Stimulated activated CD8-positive, alpha-beta memory T cell treated with anti-CD3 and anti-CD28 coated beads, Interleukin-15, amount 100 ng/mL, for 1 hour (primary cell): ENCODE measurements around the gene RGS13.
"Not testable (repeated sequence)": the region's sequence is repeated elsewhere in the genome, so short reads cannot be mapped to it uniquely, and the experiment has no call there.

ENCODE experiments used
- DNase-seq: peaks from one replicate; pipeline ENCODE4 v3.0.0-alpha.2; 2020; ENCODE audit warnings: low read depth

RGS13 gene

DNA sequence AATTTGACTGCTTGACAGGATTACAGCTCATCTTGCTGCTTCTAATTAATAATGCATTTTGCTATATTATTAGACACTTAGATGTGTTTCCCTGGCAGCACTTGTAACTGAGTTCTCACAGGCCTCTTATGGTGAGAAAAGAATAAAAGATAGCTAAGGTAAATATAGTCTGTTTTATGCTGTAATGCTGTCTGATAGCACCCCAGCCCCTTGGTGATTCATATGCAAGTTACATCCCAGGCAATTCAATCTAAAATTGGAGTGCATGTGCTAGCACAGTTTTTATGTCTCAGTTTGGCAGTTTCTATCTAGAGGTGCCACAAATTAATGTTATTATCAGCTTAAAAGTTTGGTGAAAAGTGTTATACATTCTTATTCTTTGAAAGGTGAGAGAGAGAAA lies 42.2 kb downstream of the RGS13 start:
- no peak for DNase-seq

DNA sequence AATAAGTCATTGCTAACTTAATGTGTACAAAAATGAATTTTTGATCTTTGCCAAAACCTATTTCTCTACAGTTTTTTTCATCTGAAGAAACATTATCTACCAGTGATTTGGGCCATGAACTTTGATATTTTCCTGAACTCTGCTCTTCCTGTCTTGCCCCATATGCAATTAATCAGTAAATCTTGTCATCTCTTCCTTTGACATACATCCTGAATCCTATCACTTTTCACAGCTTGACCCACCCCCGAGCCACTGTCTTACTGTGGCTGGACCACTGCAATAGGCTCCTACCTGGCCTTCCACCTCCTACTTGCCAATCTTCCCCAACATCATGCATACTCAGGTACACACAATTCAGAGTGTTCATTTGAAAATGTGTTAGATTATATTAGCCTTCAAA lies 46.4 kb downstream of the RGS13 start:
- DNase-seq, result no peak

GRCh38 chr1:192683081-192683480 lies 47.1 kb downstream of the RGS13 start:
- not testable (repeated sequence) for DNase-seq

DNA sequence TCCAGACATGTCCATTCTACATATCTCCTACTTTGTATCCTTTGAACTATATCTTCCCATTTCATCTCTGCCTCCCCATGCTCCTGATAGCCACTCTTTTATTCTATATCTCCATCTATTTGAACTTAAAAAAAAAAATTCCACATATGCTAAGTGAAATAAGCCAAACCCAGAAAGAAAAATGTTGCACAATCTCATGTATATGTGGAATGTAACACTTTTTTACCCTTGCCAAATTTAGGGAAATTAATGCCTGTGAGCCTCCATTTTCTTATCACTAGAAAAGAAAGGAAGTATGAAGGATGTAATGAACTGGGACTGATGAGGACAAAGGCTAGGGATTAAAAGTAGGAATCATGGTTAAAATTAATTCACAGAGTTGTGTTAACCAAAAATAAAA lies 53.5 kb downstream of the RGS13 start:
- no peak for DNase-seq

DNA sequence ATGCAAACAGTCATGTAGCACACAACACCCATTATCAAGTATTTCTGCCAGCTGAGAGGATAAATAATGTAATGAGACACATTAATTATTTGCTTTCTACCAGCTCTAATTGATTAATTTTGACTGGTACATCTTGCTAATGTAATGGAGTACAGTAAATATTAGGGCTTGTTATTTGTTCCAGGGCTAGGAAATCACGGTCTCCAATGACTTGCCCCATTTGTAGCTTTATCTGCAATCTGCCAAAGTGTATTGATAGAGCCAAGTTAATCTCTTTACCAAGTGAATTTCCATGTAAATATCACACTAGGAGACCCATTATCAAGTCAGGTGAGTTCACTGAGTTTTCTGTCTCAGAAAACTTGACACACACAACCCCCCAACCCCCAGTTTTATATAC lies 55.1 kb downstream of the RGS13 start:
- DNase-seq, result no peak

DNA sequence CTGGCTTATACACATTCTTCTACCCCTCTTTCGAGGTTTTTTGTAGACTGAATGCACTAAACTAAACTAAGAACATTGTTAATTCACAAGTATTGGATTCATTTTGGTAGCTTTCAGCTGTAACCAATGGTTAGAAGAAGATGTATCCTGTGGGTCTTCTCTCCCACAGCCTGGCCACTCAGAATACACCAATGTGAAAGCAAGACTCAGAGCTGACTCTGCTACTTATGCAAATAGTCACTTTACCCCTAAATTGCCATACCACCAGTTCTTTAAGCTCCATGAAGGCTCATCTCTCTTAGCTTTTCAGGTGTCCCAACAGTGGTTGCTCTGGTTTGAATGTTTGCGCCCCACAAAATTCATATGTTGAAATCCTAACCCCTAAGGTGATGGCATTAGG lies 60.1 kb downstream of the RGS13 start:
- no peak for DNase-seq

- DNase-seq, result no peak
Observed at GRCh38 chr1:192697771-192698170, 61.8 kb downstream of the RGS13 start.

DNA sequence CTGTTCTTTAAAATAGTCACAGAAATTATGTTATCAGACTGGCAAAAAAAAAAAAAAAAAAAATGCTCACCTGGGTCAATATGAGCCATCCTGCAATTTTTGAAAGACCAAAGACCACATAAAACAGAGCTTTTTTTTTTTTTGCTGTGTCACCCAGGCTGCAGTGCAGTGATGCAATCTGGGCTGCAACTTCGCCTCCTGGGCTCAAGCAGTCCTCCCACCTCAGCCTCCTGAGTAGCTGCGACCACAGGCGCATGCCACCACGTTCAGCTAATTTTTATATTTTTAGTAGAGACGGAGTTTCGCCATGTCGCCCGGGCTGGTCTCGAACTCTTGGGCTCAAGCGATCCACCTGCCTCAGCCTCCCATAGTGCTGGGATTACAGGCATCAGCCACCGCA lies 62.8 kb downstream of the RGS13 start:
- DNase-seq, result no peak

DNA sequence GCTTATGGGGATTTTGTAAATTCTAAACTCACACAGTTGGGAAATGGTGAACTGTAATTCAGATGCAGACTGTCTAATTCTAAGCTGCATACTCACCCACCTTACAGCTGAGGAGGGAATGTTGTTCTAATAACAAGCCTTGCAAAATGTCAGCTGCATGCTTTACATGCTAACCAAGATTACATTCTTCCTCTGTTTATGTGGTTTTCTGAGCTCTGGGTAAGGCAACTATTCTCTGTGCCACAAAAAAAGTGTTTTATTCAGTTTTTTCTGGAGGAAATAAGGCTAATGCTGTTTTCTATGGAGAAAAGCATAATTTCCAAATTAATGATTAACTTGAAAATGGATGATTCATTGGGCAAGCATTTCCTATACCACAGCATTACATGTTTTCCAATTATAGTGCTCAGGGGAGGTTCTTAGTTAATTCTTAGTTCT lies 64.9 kb downstream of the RGS13 start:
- no peak for DNase-seq

DNA sequence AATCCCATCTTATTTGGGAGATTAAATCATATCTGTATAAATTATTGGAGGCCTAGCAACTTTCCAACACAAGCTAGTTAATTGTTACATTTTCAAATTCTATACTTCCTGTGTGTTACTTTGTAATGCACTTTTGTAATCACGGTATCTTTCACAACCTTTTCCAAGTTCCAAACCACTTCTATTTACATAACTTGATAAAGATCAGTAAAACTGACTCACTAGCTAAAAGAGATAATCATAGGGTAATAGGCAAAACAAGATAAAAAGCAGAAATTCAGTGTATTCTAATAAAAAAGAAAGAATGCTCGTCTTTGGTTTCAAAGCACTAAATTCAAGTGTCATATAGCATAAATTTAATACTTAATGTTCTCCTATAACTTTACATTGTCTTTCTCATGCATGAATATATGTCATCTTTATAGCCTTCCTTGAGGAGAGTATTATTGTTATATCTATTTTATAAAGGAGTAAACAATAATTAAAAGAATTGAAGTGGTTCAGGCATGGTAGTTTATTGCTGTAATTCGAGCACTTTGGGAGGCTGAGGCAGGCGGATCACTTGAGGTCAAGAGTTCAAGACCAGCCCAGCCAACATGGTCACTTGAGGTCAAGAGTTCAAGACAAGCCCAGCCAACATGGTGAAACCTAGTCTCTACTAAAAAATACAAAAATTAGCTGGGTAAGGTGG lies 66.4 kb downstream of the RGS13 start:
- no peak for DNase-seq

- no peak for DNase-seq
Observed at GRCh38 chr1:192703283-192704206, 67.6 kb downstream of the RGS13 start.

GRCh38 chr1:192705510-192705909 lies 69.6 kb downstream of the RGS13 start:
- DNase-seq, result no peak

DNA sequence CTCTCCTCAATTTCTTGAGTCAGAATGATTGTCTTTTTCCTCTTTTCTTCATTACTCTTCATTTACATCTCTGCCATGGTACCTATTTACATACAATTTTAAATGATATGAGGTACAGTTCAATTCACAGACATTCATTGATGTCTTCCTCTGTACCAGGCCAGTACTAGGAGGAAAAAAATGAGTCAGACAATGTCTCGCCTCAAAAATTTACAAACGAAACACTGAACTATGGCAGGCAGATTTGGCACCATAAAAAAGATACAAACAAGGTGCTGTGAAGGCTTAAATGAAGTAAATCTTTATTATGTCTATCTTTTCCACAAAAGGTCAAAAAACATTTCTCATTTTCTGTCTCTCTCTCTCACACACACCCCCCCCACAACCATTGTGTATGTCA lies 71.0 kb downstream of the RGS13 start:
- no peak for DNase-seq

- no peak for DNase-seq
Observed at GRCh38 chr1:192707978-192708547, 72.1 kb downstream of the RGS13 start.

DNA sequence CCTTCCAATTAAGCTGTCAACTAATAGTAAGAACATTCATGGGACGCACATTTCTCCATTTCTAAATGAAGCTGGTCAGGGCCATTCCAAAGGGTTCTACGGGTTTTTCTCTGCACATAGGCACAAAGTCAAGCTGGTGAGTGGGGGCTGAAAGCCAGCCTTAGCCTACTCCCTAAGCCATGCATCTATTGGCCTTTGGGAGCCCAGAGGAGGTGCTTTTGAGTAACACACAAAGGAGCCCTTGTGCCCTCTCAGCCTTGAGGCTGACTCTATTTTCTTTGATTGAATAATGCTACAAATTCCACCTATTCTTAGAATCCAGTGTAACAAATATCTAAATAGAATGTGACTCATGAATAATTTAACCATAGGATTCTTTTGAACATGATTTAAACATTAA lies 73.6 kb downstream of the RGS13 start:
- no peak for DNase-seq
